ENCODE results near the gene TMED6. TPM values are rescaled to one million over a fixed set of nuclear protein-coding genes. Genes with fewer than 3 reads are reported as not detected.
"Not testable (repeated sequence)": the region's sequence is repeated elsewhere in the genome, so short reads cannot be mapped to it uniquely, and the experiment has no call there.

The TMED6 gene
- total RNA-seq, 1 donor from 2014 or later: 1.0 TPM

DNA sequence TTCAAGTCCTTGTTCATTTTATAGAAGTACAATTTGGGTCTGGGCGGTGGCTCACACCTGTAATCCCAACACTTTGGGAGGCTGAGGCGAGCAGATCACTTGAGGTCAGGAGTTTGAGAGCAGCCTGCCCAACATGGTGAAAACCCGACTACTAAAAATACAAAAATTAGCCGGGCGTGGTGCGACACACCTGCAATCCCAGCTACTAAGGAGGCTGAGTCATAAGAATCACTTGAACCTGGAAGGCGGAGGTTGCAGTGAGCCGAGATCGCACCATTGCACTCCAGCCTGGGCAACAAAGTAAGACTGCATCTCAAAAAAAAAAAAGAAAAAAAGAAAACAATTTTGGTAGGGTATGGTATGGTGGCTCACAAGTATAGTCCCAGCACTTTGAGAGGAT, 8.5 kb upstream of the TMED6 start:
- DNase-seq (ENCODE audit: low spot score): not testable (repeated sequence)

DNA sequence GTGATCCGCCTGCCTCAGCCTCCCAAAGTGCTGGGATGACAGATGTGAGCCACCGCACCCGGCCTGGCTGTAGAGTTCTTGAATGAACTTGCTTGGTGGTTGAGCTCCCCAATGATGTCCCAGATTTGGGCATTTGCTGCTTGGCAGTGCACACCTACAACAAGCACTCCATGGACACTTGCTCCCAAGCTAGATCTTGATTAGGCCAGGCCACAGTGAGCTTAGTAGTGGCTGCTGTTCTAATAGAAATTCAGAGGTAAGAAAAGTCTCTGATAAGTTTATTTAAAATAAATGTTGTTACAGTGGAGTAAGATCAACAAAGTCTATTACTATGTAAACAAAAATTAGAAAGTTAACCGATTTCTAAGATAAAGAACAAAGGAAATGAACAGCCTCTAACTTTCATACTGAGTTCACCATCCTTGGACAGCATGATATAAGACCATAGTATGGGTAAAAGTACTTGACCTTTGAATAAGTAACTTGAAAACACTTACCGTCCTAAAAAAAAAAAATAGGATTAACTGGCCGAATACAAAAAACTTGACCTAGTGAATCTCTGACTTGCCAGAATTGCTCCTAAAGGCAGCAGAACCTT, 951 bp downstream of the TMED6 start:
- DNase-seq (ENCODE audit: low spot score): no peak

- DNase-seq (ENCODE audit: low spot score): no peak
Measured at GRCh38 chr16:69349536-69349935, 2.0 kb downstream of the TMED6 start.

DNA sequence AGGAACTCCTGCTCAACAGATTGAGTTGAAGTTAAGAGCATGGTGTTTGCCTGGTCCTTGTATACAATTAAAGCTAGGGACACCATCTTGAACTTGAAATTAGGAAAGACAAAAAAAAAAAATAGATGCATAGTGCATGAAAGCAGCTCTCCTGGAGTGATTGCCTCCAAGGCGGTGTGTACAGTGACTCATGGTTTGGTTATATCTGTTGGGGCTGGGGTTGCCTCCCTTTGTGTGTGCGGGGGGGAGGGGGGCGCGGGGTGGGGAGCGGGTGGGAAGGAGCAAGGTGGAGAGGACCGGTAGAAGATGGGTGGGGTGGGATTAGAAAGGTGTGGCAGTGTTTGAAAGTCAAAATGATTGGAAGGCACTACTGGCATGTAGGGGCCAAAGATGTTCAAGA, 3.4 kb downstream of the TMED6 start:
- DNase-seq (ENCODE audit: low spot score): no peak

DNA sequence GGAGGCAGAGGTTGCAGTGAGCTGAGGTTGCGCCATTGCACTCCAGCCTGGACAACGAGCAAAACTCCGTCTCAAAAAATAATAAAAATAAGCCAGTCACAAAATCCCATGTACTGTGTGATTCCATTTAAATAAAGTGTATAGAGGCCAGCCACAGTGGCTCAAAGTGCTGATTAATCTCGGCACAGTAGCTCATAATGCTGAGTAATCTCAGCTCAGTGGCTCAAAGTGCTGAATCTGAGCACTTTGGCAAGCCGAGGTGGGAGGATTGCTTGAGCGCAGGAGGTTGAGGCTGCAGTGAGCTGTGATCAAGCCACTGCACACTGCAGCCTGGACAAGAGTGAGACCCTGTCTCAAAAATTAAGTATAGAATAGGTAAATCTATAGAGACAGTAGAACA, 4.9 kb downstream of the TMED6 start:
- DNase-seq (ENCODE audit: low spot score): no peak

DNA sequence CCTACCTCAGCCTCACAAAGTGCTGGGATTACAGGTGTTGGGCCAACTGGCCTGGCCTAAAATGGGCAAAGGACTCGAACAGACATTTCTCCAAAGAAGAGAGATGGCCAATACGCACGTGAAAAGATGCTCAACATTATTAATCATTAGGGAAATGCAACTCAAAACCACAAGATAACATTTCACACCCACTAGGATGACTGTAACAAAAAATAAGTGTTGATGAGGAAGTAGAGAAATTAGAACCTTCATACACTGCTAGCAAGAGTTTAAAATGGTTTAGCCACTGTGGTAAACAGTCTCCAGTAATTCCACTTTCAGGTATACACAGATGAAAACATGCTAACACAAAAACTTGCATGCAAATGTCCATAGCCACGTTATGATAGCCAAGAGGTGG, 5.7 kb downstream of the TMED6 start:
- DNase-seq (ENCODE audit: low spot score): no peak

DNA sequence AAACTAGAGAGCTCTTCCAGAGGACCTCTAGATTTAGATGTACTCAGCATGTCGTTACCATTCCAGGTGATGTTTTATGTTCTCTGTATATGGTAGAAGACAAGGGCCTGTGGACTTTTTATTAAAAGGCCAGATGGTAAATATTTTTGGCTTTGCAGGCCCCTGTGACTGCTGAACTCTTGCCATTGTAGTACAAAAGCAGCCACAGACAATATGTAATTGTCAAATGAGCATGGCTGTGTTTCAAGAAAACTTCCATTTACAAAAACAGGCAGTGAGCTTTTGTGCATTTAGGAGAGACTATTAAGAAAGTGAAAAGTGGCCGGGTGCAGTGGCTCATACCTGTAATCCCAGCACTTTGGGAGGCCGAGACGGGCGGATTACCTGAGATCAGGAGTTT, 7.4 kb downstream of the TMED6 start:
- no peak for DNase-seq (ENCODE audit: low spot score)

GRCh38 chr16:69340095-69340644, 11.4 kb downstream of the TMED6 start:
- DNase-seq (ENCODE audit: low spot score): no peak

DNA sequence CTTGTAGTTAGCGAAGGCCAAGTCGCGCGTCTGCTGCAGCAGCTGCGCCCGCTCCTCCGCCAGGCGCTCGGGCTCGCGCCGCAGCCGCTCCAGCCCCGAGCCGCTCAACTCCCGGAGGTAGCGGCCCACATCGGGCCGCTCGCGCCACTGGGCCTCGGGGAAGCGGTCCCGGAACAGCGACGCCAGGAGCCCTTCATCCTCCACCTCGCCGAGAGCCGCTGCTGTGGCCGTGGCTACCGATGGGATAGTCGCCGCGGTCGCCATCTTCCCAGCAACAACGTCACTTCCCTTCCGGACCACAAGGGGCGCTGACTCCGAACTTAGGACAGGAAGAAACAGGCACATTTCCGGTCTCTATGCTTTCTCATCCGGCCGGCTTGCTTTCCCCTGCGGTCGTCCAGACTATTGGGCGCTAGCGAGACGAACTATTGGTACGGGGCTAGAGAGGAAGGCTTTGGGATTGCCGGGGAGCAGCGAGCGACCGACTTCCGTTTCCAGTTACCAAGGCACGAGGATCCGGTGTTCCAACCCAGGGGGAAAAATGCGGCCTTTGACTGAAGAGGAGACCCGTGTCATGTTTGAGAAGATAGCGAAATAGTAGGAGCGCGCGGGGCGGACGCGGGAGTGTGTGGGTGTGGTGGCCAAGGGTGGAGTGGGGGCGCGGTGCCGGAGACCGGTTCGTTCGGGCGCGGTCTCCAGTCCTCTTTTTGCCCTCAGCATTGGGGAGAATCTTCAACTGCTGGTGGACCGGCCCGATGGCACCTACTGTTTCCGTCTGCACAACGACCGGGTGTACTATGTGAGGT, 12.1 kb downstream of the TMED6 start, which contains the start of the genes COG8 and NIP7:
COG8 (minus strand) TSS at position 276 of the 806 bp plus-strand sequence; CDS start at position 264, 12 bp downstream.
NIP7 (plus strand) TSS at position 484 of the 806 bp plus-strand sequence; CDS start at position 542, 58 bp downstream.
- DNase-seq (ENCODE audit: low spot score): peak; percentile 97

GRCh38 chr16:69338557-69339288, 12.9 kb downstream of the TMED6 start:
- DNase-seq (ENCODE audit: low spot score): no peak

DNA sequence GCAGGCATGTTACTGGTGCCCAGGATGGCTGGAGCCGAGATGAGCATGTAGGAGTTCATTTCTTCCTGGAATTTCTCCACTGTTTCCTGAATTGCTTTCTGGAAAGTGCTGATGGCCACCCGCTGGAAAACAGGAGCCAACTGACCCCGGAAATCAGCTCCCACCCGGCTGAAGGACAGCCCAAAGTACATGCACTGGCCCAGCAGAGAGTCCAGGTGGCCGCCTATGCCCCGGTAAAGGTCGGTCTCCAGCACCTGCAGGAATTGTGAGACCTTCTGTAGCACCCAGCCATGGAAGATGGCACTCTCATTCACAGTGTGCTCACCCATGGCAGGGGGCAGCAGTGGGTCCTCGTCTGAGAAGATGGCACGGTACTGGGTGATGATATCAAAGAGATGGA, 16.9 kb downstream of the TMED6 start:
- DNase-seq (ENCODE audit: low spot score): no peak

DNA sequence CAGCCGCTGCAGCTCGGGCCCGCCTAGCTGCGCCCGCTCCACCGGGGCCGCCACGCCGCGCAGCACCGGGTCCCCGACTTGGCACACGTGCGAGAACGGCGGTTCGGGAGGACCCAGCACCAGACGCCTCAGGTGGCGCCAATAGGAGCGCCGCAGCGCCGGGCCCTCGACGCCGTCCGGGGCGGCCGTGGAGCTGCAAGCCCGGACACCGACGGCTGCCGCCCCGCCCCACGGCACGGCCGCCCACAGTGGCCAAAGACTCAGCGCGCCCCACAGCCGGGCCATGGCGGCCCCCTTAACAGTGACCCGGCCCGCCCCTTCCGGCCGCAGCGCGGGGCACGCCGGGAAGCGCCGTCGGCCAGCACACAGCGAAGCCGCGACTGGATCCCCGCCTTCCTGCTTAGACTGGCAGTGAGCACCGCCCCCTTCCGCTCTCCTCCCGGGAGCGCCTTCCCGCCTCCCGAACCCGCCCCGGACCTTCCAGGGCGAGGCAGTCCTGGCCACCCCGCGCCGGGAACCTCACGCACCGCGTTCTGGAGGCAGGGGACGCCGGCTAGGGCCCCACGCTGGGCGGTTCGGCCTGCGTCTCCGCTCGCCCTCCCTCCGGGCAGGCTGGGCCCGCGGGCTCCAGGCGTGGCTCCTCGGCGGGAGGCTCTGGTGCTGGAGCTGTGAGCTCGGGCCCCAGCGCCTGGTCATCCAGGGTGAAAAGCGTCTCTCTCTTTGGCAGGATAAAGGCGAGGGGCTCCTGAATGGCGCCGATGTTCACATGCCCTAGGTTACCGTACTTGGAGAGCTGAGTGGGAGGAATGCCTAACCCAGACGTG, 21.1 kb downstream of the TMED6 start, which contains the start of gene PDF:
PDF (minus strand) TSS at position 303 of the 824 bp plus-strand sequence; CDS start at position 285, 18 bp downstream.
- peak; percentile 93 for DNase-seq (ENCODE audit: low spot score)

DNA sequence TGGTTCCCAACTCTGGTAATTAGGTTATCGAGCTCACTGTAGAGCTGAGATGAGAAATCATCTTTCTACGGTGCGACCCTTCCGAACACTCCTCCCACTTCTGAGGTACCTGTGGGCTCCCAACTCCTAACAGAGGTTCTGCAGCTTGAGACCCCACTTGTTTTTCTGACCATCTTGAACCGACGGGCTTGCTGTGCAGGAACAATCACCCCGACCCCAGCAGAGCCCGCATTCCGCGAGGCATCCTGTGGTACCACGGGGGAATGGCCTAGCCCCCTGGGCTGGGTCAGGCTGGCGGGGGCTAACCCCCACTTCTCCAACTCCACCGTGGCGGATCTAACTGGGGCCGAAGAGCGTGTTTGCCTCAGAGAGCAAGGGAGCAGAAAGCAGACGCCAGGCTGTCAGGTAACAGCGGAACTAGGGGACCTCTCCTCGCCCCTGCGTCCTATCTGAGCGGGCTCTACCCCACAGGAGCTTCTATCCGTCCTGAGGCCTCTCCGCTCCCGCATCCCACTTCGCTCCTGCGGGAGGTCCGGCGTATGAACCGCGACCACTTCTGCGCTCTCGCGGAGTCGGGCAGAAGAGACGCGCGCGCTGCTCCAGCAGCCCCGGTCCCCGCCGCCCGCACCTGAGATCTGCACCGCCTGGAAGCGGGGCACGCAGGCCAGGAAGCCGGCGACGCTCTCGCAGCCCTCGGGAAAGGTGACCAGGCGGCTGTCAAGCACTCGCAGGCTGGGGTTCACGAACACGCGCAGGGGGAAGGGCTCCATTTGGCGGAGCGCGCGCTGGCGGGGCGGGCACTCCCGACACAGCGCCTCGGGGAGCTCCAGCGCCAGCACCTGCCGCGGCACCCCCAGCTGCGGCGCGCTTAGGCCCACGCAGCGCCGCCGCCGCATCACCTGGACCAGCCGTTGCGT, 22.0 kb downstream of the TMED6 start:
- no peak for DNase-seq (ENCODE audit: low spot score)

- DNase-seq (ENCODE audit: low spot score): no peak
Measured at GRCh38 chr16:69328854-69329316, 22.7 kb downstream of the TMED6 start.

GRCh38 chr16:69327585-69328310, 23.8 kb downstream of the TMED6 start:
- DNase-seq (ENCODE audit: low spot score): no peak

GRCh38 chr16:69326172-69326873, 25.3 kb downstream of the TMED6 start:
- peak; percentile 67 for DNase-seq (ENCODE audit: low spot score)

GRCh38 chr16:69325784-69326171, 25.8 kb downstream of the TMED6 start:
- no peak for DNase-seq (ENCODE audit: low spot score)

DNA sequence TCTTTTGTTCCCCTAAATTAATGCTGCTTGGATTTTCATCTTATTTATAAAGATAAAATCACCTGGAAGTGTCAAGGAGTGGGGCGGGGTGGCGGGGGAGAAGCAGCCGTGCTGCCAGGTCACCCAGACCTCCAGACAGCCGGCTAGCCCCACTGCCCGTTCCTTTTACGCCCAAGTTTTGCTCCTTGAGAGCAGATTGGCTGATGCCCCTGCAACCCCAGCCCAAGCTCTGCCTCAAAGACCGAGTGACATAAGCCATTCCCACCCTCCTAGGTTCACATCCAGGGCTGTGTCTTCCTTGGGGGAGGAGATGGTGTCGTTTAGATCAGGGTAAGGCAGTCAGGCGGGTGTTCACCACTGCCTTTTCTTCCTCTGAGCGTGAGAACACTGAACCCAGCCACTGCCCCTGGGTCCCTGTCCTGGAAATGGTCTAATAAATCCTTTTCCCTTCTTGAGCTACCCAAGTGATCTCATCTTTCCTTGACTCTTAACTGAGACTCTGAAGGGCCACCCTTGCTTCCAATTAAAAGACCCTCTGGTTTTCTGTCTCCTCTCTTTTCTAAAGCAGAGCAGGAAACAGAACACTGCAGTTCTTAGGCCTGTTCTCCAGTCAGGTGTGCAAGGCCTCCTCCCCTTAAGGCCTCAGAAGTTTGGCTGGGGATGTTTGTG, 26.9 kb downstream of the TMED6 start:
- no peak for DNase-seq (ENCODE audit: low spot score)
